GM21825 (cell line): Measurements from ENCODE around the gene BAG2.

Experiments
- ATAC-seq: cut with Tn5 transposase; IDR thresholded peaks from one replicate; pipeline ENCODE4 v1.9.1; 2021; ENCODE audit warnings: mild to moderate bottlenecking, moderate library complexity; ENCODE audit not compliant: unreplicated experiment

BAG2 gene

DNA sequence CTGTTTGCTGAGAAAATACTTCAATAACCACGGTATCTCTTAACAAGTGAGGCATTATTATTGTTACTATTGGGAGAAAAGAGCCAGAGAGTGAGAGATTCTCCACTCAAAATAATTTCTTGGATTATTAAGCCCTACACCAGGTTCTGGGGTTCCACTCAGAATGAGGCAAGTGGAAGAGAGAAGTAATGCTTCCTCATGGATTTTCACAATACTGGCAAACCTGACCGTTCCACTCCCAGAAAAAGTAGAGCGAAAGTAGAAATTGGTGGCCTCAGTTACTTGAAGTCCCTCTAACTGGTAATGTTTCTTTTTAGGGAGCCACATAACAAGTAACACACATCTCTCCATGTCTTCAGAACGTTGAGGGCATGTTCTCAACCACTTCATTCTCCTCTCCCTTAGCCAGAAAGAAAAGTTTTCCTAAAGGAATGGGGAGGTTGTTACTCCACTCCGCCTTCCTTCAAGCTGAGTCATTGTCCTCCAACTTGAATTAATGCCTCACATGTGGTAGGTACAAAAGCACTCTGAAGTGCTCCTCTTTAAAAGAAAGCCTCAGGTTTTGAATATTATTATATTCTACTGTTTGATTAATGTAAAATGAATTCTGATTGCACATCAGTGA lies 1.9 kb downstream of the BAG2 start:
- no peak for ATAC-seq

DNA sequence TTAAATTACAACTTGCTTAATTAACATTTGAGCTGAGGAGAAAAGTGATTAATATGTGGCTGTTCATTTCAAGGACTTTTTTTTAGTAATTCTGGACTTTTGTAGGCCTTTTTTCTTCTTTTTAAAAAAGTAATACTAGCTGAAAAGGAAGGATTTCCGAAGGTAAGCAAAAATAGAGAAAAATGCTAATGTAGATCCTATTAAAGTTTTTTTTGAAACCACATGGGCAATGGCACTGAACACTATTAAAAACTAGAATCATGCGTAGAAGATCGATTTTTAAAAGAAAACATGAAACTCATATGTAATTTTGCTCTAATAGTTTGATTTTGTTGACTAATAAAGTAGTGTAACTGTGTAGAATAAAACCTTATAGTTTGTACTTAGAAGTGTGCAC lies 2.4 kb downstream of the BAG2 start:
- no peak for ATAC-seq

DNA sequence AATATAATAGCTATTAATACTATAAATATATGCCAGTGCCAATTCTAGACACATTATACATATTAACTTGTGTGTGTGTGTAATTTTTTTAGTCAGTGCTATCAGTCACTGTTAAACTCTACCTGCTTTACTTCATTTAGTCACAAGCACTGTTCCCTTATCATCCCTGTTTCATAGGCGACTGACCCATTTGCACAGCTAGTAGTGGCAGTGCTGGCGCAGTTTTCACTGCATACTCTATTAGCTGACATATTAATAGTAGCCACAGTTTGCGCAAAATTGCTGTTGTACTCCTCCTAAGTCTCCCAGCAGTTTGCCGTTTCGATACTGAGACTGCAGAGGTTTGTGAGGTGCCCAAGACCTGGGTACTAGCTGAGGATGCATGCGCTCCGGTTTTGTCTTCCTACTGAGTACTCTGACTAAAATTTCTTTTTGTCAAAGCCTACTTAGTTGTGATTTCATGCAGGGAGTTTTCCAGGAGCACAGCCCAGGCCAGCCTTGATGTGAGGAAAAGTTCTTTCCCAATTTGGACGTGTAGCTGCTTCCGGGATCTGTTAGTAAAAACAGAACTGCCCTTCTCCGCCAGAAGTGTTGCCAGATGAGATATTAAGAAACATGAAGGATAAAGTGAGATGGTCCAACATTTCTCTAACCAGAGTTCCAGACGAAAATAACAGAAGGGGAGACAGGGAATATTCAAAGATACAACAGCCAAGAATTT lies 5.6 kb downstream of the BAG2 start:
- ATAC-seq, result no peak

DNA sequence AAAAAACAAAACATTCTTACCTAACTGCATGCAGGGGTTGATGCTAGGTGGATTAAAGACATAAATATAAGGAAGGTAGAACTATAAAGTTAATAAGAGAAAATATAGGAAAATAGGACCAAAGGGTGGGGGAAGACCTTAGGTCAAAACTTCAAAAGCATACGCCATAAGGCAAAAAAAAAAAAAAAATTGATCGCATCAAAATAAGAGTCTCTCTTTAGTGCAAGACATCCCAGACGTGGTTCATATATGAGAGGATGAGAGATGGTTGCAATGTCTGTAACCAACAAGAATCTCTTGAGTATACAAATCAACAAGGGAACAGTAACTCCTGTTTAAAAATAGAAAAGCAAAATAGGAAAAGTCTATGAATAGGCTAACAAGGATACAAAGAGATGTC lies 8.5 kb downstream of the BAG2 start:
- ATAC-seq, result no peak

DNA sequence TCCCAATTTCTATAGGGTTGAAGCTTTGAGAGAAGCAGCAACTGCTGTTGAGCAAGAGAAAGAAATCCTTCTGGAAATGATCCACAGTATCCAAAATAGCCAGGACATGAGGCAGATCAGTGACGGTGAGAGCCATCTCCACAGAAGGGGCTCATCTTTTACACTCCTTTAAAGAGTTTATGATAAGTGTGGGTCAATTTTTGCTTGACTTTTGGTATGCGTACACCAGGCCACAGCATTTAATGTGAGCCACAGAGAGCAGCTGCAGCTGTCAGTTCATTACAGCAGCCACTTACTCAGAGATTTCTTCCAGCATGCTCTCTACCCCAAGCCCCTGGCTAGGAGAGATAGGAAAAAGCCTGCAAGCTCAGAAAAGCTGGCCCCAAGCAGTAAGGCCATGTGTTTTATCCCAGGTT lies 9.9 kb downstream of the BAG2 start:
- ATAC-seq, result no peak

DNA sequence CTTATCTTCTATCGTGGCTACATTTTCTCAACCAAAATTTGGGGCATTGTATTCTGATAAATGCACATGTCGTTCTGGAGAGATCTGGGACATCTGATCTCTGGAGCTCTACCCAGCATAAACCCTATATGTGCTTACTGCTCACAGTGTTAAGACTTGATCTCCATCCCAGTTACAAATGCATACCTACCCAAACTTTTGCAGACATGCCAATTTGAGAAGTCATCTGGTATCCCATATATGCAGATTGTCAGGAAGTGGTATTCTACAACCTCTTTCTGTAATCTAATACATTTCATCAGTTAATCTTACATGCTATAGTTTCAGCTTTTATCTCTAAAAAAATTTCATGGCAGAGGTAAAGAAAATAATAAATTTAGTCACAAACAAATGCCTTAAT lies 11.2 kb downstream of the BAG2 start:
- no peak for ATAC-seq

DNA sequence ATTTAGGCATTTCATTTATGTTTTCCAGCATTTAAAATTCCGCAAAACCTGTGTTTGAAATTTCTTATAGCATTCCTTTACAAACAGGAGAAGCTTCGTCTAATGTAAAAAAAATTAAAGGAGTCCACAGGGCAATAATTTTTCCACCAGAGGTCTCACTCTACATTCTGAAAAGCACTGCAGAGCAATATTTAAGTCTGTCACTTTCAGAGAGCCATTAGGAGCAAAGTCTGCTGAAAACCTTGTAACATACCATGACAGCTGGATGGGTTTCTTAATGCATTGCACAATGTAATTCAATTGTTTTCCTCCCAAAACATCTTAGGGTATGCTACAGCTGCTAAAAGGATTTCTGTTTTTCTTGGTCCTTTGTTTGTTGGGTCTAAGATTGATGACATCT lies 18.0 kb downstream of the BAG2 start:
- no peak for ATAC-seq

DNA sequence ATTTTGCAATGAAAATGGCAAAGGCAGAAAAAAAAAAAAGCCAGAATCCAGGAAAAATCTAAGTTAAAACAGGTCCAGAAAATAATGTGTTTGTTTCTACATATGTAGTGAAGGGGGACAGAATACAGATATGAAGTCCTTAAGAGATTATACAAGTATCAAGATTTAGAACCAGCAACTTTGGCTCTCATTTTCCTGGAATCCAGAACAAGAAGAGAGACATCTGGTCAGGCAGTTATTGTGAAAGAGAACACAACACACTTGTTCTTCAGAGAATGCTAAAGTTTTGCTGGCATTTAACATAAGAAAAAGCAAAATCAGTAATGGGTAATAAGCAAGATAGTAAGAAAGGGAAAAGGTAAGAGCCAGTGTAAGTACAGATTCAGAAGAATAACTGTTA lies 21.1 kb downstream of the BAG2 start:
- no peak for ATAC-seq

DNA sequence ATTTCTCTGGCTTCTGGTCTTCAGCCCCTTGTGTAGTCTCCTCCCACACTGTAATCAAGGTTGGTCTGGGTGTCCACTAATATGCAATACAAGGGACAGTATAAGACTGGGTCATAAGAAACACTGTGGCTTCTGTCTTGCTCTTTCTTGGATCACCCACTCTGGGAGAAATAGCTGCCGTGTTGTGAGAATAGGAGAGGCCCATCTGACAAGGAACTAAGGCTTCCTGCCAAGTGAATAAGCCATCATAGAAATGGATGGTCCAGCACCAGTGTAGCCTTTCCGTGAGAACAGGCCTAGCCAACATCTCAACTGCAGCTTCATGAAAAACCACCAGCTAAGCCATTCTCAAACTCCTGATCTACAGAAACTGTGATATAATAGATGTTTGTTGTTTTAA lies 23.3 kb downstream of the BAG2 start:
- no peak for ATAC-seq

DNA sequence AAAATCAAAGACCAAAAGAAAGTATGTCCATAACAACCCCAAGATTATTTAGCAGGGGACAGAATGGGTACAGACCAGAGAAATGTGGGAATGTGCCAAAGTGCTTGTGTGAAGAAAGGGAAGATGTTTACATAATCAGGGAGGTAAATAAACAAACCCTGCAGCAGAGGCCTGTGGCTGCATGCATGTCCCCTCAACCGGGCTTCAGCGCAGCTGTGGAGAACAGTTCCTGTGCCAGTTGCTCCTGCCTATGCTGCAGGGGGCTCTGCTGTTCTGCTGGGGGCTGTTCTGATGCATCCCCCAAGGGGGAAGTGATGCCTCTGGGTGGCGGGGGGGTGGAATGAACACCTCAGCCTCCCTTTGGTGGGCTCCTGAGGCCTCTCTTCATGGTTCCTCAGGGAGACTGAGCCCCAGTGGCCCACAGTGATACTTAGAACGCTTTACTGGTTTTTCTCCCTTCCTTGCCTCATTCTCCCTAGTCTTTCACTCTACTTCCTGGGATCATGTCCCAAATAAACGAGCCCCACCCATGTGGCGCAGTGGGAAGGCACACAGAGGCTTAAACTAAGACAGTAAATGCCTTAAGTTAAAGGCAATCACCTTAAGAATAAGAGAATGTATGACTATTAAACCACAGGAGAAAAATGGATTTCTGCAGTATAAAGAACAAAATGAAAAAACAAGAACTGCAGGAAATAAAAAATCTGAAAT lies 27.0 kb downstream of the BAG2 start:
- ATAC-seq, result no peak

DNA sequence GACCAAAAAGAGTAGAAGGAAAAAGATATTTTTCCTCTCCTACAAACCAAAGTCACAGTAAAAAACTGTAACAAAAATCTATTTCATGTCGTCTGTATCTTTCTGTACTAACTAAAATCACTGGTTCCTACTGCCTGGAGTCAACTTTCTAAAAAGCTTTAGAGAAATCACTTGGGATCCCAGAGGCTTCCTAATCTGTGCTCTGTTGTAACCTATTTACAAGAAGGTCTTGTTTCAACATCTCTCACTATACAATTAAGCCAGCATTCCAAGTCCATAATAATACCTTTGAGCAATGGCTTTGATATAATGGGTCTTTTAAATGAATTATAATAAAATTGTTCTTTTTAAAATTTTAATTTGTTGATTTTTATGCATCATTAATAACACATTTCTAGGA lies 29.6 kb downstream of the BAG2 start:
- ATAC-seq, result no peak

DNA sequence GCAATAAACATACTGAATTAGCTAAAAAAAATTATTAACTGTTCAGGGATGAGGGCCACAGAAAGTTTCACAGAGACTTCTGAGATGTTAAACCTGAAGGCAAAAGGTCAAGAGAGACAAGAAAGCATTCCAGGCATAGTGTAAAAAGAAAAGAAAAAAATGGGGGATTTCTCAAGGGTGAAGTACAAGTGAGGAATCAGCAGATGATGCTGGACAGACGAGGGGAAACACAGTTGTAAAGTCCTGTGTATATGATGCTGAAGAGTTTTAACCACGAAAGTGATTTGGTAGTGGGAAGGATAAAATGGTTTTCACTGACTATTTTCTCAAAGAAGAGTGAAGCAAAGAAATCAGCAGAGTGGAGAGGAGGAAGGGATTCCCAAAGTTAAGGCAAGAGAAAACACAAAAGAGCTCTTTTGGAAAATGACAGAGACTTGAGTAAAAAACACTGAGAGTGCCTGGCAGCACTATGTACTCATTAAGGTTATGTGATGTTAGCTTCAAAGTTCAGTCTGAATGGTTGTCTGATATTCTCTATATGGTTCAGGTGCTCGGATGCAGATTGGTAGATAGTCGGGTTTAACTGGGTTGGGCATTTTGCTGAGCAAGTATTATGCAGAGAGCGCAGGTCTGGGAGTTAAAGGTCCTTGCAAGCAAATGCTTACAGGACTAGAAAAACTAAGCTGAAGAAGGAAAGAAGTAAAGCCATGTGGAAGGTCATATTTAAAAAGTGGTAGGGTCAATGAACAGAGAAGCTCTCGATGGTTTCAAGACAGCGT lies 33.6 kb downstream of the BAG2 start:
- no peak for ATAC-seq

DNA sequence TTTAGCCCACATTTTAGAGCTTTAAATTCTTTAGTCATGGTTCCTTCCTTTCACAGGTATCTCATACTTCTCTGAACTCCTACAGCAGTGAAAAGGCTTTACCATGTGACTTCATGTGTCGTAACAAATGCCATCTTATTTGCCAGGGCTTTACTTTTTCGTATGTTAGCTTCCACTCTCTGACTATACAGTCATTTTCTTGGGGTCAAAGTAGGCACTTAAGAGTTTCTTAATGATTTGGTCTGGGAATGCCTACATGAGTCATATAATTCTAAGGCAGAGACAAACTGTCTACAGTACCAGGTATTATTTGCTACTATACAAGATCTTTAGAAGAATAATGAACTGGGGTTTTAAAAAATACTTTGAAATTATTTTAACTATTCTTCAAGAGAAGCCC lies 35.0 kb downstream of the BAG2 start:
- no peak for ATAC-seq

DNA sequence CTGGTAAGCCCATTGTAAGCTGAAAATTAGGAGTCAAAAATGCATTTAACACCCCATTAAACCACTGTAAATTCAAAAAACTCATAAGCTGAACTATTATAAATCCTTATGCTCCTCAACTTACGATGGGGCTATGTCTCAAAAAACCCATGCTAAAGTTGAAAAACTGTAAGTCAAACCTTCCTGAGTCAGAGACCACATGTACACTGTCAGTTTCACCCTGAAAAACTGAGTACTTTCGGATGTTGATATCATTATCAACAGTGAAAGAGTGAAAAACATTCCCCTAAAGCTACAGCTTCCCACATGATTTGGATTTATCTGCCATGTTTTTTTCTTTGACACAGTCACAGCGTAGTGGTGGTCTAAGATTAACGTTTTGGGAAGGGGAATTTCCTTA lies 35.7 kb downstream of the BAG2 start:
- no peak for ATAC-seq

DNA sequence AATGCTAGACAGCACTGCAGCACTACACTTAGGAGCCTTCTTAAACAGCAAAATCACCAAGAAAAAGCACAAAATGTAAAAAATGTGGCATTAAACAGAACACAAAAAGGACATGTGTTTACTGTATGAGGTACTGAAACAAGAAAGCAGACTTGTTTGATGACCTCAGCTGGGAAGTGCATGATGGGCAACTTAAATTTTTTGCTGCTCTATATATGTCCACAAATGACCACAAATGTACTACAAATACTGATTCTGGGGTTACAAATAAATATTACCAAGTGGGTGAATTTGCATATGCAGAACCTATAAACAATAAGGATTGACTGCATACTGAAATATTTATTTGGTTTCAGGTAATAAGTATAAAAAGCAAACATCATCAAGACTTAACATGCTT lies 36.9 kb downstream of the BAG2 start:
- ATAC-seq, result no peak

DNA sequence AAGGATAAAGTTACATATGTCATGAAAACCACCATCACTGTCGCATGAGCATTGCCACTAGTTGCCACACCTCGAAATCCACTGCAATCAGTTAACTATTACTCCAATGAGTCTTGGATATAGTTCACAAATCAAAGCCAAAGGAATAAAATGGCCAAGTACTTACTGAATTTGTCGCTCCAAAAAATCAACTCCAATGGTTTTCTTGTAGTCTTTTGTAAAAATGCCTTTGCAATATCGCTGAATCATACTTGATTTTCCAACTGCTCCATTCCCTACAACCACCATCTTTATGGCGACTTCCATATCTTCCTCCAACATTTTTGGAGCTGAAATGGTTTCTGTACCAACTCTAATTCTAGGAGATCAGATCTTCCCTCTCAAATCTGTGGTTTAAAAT lies 37.9 kb downstream of the BAG2 start:
- no peak for ATAC-seq

DNA sequence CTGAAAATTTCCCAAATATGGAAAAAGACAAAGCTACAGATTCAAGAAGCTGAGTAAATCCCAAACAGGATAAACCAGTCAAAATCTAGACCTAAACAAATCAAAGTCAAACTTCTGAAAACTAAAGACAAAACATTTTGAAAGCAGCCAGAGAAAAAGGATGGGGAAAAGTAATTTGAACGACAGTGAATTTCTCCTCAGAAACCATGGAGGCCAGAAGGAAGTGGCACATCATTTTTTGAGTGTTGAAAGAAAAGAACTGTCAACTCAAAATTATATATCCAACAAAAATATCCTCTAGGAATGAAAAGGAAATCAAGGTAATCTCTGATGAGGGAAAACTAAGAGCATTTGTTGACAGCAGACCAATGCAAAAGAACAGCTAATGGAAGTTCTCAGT lies 43.1 kb downstream of the BAG2 start:
- no peak for ATAC-seq

DNA sequence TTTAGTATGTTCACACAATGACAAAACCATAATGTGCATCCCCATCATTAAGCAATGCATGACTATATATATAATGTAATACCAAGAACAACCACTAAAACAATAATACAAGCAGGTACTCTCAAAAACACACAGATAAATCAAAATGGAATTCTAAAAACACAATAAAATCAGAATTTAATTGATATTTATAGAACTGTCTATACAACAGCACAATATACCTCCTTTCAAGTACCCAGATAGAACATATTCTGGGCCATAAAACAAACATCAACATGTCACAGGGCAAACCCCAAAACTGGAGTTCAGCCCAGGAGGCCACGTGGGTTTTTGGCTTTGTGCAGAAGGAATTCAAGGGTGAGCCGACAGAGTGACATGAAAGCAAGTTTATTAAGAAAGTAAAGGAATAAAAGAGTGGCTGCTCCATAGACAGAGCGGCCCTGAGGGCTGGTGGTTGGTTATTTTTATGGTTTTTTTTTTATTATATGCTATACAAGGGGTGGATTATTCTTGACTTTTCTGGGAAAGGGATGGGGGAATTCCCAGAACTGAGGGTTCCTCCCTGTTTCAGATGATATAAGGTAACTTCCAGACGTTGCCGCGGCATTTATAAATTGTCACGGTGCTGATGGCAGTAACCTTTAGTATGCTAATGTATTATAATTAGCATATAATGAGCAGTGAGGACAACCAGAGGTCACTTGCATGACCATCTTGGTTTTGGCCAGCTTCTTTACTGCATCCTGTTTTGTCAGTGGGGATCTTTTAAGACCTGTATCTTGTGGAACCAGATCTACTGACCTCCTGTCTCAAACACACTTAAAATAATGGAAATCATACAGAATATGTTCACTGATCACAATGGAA lies 44.3 kb downstream of the BAG2 start:
- ATAC-seq, result no peak

DNA sequence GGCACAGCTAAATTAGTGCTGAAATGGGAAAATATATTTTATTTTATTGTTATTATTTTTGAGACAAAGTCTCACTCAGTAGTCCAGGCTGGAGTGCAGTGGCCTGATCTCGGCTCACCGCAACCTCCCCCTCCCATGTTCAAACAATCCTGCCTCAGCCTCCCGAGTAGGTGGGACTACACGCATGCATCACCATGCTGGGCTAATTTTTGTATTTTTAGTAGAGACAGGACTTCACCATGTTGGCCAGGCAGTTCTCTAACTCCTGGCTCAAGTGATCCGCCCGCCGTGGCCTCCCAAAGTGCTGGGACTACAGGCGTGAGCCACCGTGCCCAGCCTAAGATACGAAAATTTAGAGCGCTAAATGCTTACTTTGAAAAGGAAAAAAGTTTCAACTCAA lies 45.1 kb downstream of the BAG2 start:
- no peak for ATAC-seq

DNA sequence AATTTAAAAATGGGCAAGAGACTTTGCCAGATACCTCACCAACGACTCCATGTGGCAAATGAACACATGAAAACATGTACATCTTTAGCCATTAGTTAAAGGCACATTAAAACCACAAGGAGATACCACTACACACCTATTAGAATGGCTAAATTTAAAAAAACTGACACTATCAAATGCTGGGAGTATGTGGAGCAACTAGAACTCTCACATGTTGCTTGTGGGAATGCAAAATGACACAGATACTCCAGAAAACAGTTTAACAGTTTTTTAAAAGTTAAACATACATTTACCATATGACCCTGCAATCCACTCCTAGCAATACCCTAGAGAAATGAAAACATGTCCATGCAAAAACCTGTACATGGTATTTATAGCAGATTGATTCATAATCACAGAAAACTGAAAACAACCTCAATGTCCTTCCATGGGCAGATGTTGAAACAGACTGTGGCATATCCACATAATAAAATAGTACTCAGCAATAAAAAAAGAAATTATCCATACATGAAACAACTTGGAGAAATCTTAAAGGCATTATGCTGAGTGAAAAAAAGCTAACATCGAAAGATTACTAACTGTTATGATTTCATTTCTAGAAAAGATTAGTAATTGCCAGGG lies 48.1 kb downstream of the BAG2 start:
- ATAC-seq, result no peak
